ENCODE measurements around the gene TPP1. TPM values are rescaled to one million over a fixed set of nuclear protein-coding genes. Genes with fewer than 3 reads are reported as not detected.

TPP1 gene
- total RNA-seq, 3 donors from 2014 or later, result 25.4 to 35.6 (median 27.3) TPM

DNA sequence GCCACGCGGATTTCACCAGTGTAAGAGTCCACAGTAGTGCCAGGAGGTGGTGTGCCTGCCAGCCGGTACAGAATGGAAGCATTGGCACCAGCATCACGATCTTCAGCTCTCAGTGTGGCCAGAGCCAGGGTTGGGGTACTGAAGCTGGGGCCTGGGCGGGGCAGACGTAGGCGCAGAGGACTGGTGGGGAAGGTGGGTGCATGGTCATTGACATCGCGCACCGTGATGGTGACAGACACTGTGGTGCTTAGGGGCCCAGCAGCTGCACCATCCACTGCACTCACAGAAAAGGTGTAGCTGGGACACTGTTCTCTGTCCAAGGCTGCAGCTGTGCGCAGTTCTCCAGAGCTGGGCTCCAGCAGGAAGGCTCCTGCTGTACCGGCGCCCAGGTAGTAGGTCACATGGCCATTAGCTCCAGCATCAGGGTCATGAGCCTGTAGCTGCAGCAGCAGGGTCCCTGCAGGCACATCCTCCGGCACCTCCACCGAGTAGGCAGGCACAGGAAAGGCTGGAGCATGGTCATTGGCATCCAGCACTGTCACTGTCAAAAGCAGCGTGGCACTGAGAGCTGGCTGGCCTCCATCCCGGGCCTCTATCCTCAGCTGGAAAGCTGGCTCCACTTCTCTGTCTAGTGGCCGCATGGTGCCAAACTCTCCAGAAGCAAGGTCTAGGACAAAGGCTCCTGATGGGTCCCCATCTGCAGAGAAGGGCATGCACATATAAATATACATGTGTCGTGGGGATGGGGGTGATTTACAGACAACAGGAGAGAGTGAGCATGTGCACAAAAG lies 7.9 kb upstream of the TPP1 start:
- Mint-ChIP-seq H3K36me3 (ENCODE audit: insufficient read depth) (peaks cover 5% of the 10 kb centered on the region), H3K9me3 (no peaks in the 10 kb centered on the region), H3K4me3 (no peak overlapping the region), H3K4me1 (ENCODE audit: low read depth) (peaks cover 21% of the 10 kb centered on the region), H3K27me3 (ENCODE audit: low read depth) (no peaks in the 10 kb centered on the region)
- no peak for DNase-seq
- ATAC-seq, result peak in 1 of 2 donors; percentile 5

DNA sequence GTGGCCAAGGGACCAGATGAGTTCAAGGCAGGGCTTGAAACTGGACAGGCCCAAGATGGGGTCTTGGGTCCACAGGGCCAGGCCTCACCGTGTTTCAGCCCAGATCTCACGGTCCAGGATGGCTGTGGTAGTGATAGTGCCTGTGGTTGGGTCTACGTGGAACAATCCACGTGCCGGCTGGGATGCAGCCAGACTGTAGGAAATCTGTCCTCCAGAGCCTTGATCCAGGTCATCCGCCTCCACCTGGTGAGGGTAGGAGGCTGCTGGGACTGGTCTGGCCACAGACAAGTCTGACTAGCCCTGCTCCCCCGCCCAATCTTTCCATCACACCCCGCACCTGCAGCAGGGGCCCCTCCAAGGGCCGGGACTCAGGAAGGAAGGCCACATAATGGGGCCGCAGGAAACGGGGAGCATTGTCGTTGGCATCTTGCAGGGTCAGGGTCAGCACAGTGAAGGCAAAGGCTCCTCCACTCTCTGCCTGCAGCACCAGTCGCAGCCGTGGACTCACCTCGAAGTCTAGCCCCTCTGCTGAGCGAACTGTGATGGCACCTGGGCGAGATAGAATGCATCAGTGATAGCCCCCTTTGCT lies 6.7 kb upstream of the TPP1 start:
- Mint-ChIP-seq H3K4me1 (ENCODE audit: low read depth) (peaks cover 21% of the 10 kb centered on the region), H3K4me3 (no peak overlapping the region), H3K9me3 (no peaks in the 10 kb centered on the region), H3K36me3 (ENCODE audit: insufficient read depth) (peaks cover 4% of the 10 kb centered on the region), H3K27me3 (ENCODE audit: low read depth) (no peaks in the 10 kb centered on the region)
- no peak for ATAC-seq
- no peak for DNase-seq

DNA sequence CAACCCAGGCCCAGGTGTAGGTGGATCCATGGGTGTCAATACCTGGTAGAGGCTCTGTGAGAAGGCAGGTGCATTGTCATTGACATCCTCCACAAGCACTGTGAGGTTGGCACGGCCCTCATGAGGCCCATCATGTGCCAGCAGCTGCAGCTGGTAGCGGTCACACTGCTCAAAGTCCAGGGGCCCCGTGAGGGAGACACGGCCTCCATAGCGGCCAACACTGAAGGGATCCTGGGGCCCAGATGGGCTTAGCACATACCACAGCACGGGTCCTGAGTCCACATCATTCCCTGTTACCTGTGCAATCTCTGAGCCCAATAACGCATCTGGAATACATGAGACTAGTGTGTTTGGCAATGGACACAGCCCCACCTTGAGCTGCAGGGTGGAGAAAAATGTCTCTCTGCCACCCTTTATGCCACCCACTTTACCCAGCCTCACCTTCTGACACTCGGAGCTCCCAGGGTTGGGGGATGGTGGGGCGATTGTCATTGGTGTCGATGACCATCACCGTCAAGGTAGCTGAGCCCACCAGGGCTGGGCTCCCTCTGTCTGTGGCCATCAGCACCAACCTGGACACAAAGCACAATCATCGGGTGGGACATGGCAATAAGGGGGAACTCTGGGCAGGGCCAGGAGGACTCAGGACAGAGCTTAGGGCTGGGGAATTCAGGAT lies 6.1 kb upstream of the TPP1 start:
- H3K27me3 Mint-ChIP-seq (ENCODE audit: low read depth), result no peaks in the 10 kb centered on the region
- ATAC-seq (no peak), DNase-seq (no peak)
- no peaks in the 10 kb centered on the region for H3K9me3 Mint-ChIP-seq
- H3K4me1 Mint-ChIP-seq (ENCODE audit: low read depth), result peaks cover 21% of the 10 kb centered on the region
- peaks cover 4% of the 10 kb centered on the region for H3K36me3 Mint-ChIP-seq (ENCODE audit: insufficient read depth)
- H3K4me3 Mint-ChIP-seq, result no peak overlapping the region

DNA sequence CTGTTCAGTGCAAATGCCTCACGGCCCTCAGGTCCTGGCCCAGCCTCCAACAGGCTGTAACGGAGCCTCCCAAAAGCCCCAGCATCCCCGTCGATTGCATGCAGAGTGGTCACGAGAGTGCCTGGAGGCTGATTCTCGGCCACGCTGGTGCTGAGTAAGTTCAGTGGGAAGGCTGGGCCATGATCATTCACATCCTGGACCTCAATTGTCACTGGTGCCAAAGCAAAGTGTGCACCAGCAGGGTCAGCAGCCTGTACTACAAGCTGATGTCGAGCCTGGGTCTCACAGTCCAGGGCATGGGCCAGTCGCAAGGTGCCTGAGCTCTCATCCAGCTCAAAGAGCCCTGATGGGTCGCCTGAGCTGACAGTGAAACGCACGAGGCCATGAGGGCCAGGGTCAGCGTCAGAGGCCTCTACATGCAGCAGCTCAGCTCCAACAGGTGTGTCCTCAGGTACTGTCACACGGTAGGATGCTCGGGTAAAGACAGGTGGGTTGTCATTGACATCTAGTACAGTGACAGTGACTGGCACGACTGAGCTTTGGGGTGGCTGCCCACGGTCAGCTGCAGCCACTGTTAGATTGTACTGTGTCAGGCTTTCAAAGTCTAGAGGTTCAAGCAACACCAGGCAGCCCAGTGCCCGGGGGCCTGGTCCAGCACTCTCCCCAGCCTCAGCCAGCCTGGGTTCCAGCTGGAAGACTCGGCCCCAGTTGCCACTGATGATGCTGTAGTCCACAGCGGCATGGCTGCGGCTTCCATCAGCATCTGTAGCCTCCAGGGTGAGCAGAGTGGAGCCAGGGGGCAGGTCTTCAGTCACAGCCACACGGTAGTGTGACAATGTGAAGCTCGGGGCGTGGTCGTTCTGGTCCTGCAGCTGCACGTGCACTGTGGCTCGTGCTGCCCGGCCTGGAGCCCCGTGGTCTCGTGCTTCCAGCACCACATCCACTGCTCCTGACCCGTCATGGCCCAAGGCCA lies 4.5 kb upstream of the TPP1 start:
- Mint-ChIP-seq H3K9me3 (no peaks in the 10 kb centered on the region), H3K4me3 (no peak overlapping the region), H3K27me3 (ENCODE audit: low read depth) (no peaks in the 10 kb centered on the region), H3K36me3 (ENCODE audit: insufficient read depth) (peaks cover 4% of the 10 kb centered on the region), H3K4me1 (ENCODE audit: low read depth) (peaks cover 21% of the 10 kb centered on the region)
- ATAC-seq, result no peak
- no peak for DNase-seq

DNA sequence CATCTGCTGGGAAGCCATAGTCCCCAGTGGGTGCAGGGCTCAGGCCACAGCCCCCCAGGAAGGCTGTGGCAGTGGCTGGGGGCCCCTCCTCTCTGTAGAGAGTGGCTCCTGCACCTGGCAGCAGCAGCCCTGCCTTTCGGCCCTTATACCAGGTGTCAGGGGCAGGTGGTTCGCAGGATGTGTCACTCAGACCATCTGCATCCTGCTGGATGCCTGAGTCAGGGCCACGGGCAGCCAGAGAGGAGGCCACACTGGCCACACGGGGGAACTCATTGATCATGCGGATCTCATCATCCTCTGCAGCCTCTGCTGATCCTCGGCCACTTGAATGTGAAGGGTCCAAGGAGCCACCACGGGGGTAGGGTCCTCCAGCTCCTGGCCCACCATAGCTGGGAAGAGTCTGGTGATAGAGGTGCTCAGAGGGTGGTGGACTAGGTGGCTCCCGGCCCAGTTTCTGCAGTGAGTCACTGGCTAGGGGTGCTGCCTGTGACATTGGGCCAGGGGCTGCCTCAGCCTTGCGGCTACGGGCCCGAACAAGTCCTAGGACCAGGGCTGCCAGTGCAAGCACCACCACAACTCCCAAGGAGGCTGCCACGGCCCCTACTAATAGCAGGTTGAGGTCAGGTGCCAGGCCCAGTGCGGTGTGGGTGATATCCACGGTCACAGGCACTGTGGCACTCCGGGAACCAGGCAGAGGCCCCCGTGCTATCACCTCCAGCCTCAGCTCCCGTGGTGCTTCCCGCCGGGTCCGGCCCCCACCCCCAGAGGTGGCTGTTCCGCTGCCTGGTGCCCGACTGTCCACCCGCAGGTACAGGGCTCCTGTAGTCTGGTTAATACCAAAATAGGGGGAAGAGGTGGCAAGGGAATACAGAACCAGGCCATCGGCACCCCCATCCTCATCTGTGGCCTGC lies 3.3 kb upstream of the TPP1 start:
- peaks cover 12% of the 10 kb centered on the region for H3K4me1 Mint-ChIP-seq (ENCODE audit: low read depth)
- ATAC-seq (no peak), DNase-seq (no peak)
- no peaks in the 10 kb centered on the region for H3K9me3 Mint-ChIP-seq
- peaks cover 4% of the 10 kb centered on the region for H3K36me3 Mint-ChIP-seq (ENCODE audit: insufficient read depth)
- no peaks in the 10 kb centered on the region for H3K27me3 Mint-ChIP-seq (ENCODE audit: low read depth)
- H3K4me3 Mint-ChIP-seq, result no peak overlapping the region

DNA sequence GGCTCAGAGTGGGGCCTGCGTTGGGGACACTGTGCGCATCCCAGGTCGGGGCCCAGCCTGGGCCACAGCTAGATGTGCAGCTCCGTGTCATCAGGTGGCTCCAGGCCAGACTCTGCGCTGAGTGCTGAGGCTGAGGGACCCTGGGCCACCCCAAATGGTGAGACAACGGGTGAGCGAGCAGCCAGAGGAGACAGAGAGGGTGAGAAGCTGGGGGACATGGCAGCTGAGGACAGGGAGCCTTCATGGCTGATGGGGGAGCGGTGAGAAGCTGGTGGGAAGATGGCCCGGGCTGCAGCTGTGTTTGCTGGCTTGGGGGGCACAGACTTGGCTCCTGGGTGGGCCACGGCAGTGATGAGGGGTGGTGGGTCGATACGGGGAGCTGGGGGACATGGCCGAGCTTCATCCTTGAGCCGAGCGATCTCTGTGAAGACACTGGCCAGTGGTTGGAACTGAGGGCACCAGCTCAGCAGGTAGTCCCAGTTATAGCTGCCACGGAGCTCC lies 2.5 kb upstream of the TPP1 start:
- ATAC-seq (no peak), DNase-seq (no peak)
- Mint-ChIP-seq H3K4me1 (ENCODE audit: low read depth) (peaks cover 4% of the 10 kb centered on the region), H3K4me3 (no peak overlapping the region), H3K27me3 (ENCODE audit: low read depth) (no peaks in the 10 kb centered on the region), H3K9me3 (no peaks in the 10 kb centered on the region), H3K36me3 (ENCODE audit: insufficient read depth) (peaks cover 4% of the 10 kb centered on the region)

DNA sequence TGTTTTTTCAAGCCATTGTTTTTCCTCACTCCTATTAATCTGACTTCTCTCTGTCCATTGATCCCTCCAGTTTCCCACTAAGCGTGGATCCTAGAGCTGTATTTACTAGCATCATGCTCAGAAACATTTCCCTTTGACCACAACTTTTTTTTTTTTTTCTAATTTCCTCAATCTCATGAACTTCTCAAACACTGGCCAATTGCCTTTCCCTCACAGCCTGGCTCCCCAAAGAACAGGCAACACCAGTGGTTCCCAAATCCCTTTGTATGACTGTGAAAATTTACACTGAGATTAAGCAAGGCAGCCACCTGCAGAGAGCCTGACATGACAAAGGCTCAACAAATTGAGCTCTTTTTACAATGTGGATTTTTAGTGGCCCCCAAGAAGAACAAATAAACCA lies 1.4 kb upstream of the TPP1 start:
- no peak overlapping the region for H3K4me3 Mint-ChIP-seq
- no peaks in the 10 kb centered on the region for H3K27me3 Mint-ChIP-seq (ENCODE audit: low read depth)
- no peaks in the 10 kb centered on the region for H3K9me3 Mint-ChIP-seq
- peaks cover 8% of the 10 kb centered on the region for H3K36me3 Mint-ChIP-seq (ENCODE audit: insufficient read depth)
- H3K4me1 Mint-ChIP-seq (ENCODE audit: low read depth), result peaks cover 8% of the 10 kb centered on the region
- ATAC-seq (no peak), DNase-seq (no peak)

DNA sequence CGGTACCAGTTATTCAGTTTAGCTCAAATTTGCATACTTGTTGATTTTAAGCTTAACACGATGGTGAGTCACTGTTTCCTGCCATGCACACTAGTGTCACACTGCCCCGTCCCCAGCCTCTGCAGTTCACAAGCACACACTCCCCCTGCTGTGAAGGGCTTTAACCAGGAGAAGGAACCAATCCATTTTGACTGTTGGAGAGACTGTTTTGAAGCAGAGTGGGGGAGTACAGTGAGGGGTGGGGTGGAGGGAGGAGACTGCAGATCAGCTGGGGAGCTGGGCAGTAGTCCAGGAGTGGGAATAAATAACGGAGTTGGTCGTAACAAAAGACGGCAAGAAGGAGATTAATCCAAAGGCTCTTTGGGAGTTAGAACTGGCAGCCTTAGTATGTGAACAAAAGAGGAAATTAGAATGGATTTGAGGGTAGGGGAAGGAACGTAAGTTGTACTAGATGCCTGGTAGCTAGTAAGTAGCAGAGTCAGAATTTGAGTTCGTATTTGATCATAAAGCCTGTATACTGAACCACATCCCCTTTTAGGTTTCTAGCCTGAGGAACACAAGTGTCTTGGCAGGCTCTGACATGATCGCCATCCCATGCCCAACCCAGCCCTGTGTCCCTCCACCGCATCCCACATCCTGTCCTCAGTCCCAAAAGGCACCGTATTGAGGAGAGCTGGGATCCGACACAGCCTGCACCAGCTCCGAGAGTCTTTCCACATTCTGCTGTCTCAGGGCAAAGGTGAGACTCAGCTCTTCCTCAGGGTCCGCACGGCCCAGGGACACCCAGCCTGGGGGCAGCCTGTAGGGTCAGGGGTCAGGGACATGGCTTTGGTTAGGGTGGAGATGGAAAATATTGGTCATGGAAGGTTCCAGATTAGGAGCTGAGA lies 862 bp downstream of the TPP1 start:
- Mint-ChIP-seq H3K9me3 (no peaks in the 10 kb centered on the region), H3K27me3 (ENCODE audit: low read depth) (no peaks in the 10 kb centered on the region), H3K4me3 (no peak overlapping the region), H3K36me3 (ENCODE audit: insufficient read depth) (peaks cover 13% of the 10 kb centered on the region), H3K4me1 (ENCODE audit: low read depth) (peaks cover 9% of the 10 kb centered on the region)
- ATAC-seq (peak; percentile 41 to 59), DNase-seq (peak; percentile 65)

DNA sequence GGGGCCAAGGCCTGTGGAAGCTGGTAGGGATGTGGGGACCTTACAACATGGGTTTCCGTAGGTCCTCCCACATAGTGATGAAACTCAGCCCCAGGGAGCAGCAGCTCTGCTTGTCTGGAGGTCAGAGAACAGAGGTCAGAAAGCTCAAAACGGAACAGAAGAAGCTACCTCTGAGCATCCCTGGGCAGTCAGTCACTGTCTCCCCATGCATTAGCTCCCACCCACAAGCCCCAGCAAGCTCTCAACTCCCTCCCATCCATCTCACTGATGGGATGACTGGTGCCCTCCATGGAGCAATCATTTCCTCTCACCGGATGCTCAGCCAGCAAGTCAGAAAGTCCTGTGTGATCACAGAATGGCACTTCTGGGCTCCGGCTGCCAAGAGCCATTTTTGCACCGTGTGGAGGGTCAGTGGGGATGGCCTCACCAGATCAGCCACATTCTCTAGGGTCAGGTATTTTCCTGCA lies 1.9 kb downstream of the TPP1 start:
- H3K36me3 Mint-ChIP-seq (ENCODE audit: insufficient read depth), result peaks cover 13% of the 10 kb centered on the region
- no peak overlapping the region for H3K4me3 Mint-ChIP-seq
- H3K9me3 Mint-ChIP-seq, result no peaks in the 10 kb centered on the region
- H3K4me1 Mint-ChIP-seq (ENCODE audit: low read depth), result peaks cover 9% of the 10 kb centered on the region
- ATAC-seq (no peak), DNase-seq (no peak)
- H3K27me3 Mint-ChIP-seq (ENCODE audit: low read depth), result no peaks in the 10 kb centered on the region

DNA sequence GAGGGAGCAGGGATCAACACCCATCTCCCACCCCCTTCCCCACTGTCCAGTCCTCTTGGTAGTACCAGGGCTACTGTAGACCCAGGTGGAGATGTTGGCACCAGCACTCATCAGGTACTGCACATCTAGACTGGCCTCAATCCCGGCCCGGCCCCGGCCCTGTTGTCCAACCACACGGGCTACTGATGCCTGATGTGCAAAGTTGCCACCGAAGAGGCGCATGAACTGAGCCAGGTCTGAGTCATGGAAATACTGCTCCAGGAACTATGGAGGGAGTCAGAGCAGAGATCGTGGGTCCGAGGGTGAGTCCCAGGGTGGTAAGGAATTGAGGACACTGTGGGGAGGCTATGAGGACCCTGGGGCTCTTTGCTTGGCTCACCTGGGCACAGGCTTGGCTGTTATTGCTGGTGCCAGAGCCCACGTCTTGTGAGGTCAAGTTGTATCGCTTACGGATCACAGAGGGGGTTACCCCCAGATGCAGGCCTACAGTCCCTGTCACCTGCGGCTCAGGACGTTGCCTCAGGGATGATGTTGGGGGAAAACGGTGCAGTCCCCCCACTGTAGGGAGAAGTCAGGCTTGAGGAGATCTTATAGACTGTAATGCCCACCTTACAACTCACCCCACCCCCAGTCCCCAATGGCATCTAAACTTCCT lies 2.5 kb downstream of the TPP1 start:
- ATAC-seq (no peak), DNase-seq (no peak)
- peak overlapping the region; percentile 24 for H3K4me3 Mint-ChIP-seq
- no peaks in the 10 kb centered on the region for H3K27me3 Mint-ChIP-seq (ENCODE audit: low read depth)
- peaks cover 9% of the 10 kb centered on the region for H3K4me1 Mint-ChIP-seq (ENCODE audit: low read depth)
- H3K36me3 Mint-ChIP-seq (ENCODE audit: insufficient read depth), result peaks cover 13% of the 10 kb centered on the region
- no peaks in the 10 kb centered on the region for H3K9me3 Mint-ChIP-seq

DNA sequence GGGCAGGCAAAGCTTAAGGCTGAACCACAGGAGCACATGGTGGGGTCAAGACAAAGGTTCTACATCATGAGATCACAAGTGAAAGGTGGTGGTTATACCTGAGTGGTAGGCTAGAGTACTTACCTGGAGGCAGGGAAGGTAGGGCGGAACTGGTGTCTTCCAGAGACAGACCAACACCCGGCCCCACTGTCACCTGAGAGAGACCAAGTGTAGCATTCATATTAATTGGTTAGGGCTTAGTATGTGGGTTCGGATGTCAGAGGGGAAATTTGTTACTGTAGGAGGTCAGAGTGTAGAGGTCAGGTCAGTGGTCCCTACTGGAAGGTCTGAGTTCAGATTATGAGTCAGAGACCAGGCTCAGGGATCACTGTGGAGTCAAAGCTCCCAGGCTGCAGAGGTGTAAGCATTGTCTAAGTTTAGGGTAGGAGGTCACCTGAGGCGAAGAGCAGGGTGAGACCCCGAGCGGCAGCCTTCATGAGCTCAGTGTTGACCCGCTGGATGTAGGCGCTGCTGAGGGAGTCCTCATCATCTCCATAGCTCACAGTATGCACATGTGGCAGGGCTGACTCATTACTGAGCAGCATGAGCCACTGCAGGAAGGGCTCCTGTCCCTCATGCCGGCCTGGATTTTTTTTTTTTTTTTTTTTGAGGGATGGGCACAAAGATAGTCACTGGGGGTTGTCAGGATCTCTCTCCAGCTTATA lies 3.2 kb downstream of the TPP1 start:
- Mint-ChIP-seq H3K27me3 (ENCODE audit: low read depth) (no peaks in the 10 kb centered on the region), H3K4me3 (no peak overlapping the region), H3K9me3 (no peaks in the 10 kb centered on the region), H3K4me1 (ENCODE audit: low read depth) (peaks cover 15% of the 10 kb centered on the region), H3K36me3 (ENCODE audit: insufficient read depth) (peaks cover 17% of the 10 kb centered on the region)
- ATAC-seq, result no peak
- no peak for DNase-seq
